Stimulated activated CD4-positive, alpha-beta T cell treated with anti-CD3 and anti-CD28 coated beads, Interleukin-1b, Interleukin-23, amount 100 ng/mL, for 24 hours (primary cell): ENCODE measurements around the gene GULP1.

Experiments used
- DNase-seq, 4 experiments: peaks; one replicate each; pipeline ENCODE4 v3.0.0-alpha.2; 2020; ENCODE audit warnings: low read depth in 4 of 4, low spot score in 1 of 4

GULP1 gene

GRCh38 chr2:188367164-188367563 is 75.5 kb downstream of the GULP1 start:
- DNase-seq = no peak

DNA sequence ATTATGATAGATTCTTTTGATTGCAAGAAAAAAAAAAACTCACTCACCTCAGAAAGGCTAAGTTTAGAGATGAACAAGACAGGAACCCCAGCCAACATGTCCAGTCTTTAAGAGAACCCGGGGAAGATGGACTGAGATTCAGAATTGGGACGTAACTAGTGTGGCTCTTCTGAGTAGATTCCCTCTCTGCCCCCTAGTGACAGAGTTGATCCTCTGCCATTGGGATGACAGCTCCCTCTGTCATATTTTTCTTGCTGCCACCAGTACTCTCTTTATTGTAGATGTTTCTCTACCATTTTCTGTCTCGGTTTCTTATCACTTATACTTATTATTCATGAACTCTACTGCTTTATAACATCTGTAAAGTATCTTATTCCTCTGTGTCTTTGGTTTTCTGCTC is 77.7 kb downstream of the GULP1 start:
- DNase-seq = no peak

DNA sequence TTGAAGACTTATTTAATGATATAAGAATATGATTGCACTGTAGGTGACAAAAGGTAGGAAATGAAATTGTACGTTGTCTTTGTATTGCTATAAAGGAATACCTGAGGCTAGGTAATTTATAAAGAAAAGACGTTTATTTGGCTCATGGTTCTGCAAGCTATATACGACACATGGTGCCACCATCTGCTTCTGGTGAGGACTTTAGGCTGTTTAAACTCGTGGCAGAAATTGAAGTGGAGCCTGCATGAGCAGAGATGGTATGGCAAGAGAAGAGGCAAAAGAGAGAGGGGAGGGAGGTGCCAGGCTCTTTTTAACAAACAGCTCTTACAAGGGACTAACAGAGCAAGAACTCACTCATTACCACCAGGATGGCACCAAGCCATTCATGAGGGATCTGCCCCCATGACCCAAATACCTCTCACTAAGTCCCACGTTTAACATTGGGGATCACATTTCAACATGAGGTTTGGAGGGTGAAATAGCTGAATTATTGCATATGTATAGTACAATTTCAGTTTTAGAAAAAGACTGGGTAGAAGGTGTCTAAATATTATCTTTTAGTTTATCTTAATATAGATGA is 86.8 kb downstream of the GULP1 start:
- DNase-seq = no peak

GRCh38 chr2:188379748-188380147 is 88.1 kb downstream of the GULP1 start:
- DNase-seq = no peak

GRCh38 chr2:188380280-188380679 is 88.6 kb downstream of the GULP1 start:
- DNase-seq = no peak

GRCh38 chr2:188381614-188382013 is 89.9 kb downstream of the GULP1 start:
- DNase-seq = no peak

DNA sequence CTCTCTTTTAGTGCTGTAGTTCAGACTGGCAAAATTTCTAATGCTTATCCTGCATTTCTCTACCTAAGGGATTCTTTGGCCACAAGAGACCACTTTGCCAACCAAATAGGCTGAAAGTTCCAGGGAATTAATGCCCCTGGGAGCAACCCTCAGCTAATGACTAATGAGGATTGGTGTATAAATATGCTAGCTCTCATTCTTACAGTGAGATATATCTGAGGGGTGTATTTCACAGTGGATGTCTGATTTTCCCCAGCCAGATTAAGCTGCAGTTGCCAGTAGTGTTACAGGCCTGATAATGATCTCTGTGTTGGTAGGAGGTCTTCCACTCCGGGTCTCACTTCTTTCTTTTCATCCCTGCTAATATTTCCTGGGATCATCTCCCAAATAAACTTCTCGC is 90.4 kb downstream of the GULP1 start:
- no peak for DNase-seq

DNA sequence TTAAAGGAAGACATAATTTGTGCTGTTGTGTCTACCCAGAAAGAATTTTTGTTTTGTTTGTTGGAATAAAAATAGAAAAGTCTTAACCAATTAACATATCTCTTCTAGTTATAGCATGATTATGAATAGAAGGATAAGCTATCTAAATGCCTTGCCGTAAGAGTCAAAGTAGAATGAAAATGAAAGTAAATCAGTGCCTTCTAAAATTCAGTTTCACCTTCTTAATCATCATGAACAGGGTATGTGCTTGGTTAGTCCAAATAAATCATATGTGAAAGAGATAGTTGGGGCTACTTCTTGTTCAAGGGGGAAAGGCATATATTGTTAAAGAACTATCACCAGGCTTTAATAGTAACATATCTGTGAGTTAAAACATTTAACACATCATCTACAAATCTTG is 91.5 kb downstream of the GULP1 start:
- DNase-seq = no peak

DNA sequence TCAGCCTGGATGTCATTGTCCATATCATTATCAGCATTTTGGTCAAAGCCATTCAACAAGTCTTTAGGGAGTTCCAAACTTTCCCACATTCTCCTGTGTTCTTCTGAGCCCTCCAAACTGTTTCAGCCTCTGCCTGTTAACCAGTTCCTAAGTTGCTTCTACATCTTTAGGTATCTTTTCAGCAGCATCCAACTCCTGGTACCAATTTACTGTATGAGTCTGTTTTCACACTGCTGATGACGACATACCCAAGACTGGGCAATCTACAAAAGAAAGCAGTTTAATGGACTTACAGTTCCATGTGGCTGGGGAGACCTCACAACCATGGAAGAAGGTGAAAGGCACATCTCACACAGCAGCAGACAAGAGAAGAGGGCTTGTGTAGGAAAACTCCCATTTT is 94.2 kb downstream of the GULP1 start:
- DNase-seq = no peak

GRCh38 chr2:188388831-188389230 is 97.2 kb downstream of the GULP1 start:
- no peak for DNase-seq

DNA sequence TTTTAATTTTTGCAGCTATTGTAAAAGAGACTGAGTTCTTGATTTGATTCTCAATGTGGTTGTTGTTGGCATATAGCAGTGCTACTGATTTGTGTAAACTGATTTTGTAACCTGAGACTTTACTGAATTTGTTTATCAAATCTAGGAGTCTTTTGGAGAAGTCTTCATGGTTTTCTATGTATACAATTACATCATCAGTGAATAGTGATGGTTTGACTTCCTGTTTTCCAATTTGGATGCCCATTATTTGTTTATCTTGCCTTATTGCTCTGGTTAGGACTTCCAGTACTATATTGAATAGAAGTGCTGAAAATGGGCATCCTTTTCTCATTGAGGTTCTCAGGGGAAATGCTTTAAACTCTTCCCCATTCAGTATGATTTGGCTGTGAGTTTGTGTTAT is 99.7 kb downstream of the GULP1 start:
- DNase-seq = no peak

- DNase-seq = no peak
Measured at GRCh38 chr2:188394931-188395472, 103.3 kb downstream of the GULP1 start.

GRCh38 chr2:188395903-188396689 is 104.4 kb downstream of the GULP1 start:
- no peak for DNase-seq

DNA sequence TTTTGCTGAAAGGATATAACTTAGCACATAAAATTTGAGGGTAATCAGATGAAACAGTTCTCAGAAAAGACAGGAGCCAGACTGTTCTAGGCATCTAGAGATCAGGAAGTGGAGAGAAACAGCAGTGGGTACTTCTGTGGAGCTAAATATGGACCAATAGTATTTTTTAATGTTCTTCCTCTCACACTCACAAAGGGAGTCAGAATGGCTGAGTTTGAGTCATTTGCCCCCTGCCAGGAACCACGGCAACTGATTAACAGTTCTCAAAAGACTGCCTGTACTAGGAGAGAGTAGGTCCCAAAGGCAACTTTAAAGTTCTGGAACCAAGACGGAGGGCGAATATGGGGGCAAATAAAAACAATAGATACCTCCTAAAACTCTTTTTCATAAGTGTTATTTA is 107.5 kb downstream of the GULP1 start:
- DNase-seq = no peak

- DNase-seq = no peak
Measured at GRCh38 chr2:188403676-188404075, 112.0 kb downstream of the GULP1 start.

GRCh38 chr2:188404341-188405004 is 112.8 kb downstream of the GULP1 start:
- DNase-seq = no peak

- DNase-seq = no peak
Measured at GRCh38 chr2:188406414-188406813, 114.7 kb downstream of the GULP1 start.

GRCh38 chr2:188410504-188411235 is 119.0 kb downstream of the GULP1 start:
- DNase-seq = no peak

GRCh38 chr2:188412190-188412589 is 120.5 kb downstream of the GULP1 start:
- no peak for DNase-seq

DNA sequence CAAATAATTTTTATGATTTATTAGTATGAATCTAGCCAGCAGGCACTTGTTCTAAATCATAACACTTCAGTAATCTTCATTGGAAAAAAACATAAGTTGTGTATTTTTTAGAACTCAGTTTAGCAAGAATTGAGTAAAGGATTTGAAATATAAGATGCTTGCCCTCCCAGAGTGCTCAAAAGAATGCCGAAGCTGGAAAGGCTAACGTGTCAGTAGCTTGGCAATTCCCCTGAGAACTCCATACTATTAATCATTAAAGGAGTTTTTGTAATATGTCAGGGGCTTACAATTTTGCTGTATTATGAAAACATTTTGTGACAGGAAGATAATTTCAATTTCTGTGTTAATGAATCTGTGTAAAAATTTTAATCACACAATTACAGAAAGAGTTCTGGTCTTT is 122.7 kb downstream of the GULP1 start:
- no peak for DNase-seq
